ENCODE data around the gene CRB2.

Gene CRB2

GRCh38 chr9:123360161-123361085 lies 4.4 kb downstream of the CRB2 start:
- Histone ChIP-seq H3K36me3 (ENCODE audit: insufficient read depth, low read length) (no peaks in the 10 kb centered on the region), H3K9me3 (ENCODE audit: low read length) (no peaks in the 10 kb centered on the region), H3K9ac (ENCODE audit: low read length) (no peak overlapping the region), H3K4me3 (ENCODE audit: low read depth in 1 of 2, low read length in 2 of 2) (no peak overlapping the region), H3K27me3 (ENCODE audit: control insufficient read depth in 1 of 2, insufficient read depth in 2 of 2, low read length in 2 of 2) (no peaks in the 10 kb centered on the region), H3K4me1 (ENCODE audit: insufficient read depth, low read length) (peaks cover 8% of the 10 kb centered on the region), H3K27ac (ENCODE audit: low read depth, low read length) (no peak overlapping the region)

- H3K9ac ChIP-seq (ENCODE audit: low read length) = no peak overlapping the region
- H3K9me3 ChIP-seq (ENCODE audit: low read length) = no peaks in the 10 kb centered on the region
- no peaks in the 10 kb centered on the region for H3K36me3 ChIP-seq (ENCODE audit: insufficient read depth, low read length)
- peaks cover 8% of the 10 kb centered on the region for H3K4me1 ChIP-seq (ENCODE audit: insufficient read depth, low read length)
- H3K27me3 ChIP-seq (ENCODE audit: control insufficient read depth in 1 of 2, insufficient read depth in 2 of 2, low read length in 2 of 2) = no peaks in the 10 kb centered on the region
- H3K27ac ChIP-seq (ENCODE audit: low read depth, low read length) = no peak overlapping the region
- no peak overlapping the region for H3K4me3 ChIP-seq (ENCODE audit: low read depth in 1 of 2, low read length in 2 of 2)
Measured at GRCh38 chr9:123361086-123361730, 5.2 kb downstream of the CRB2 start.

GRCh38 chr9:123361731-123362510 lies 5.9 kb downstream of the CRB2 start:
- no peak overlapping the region for H3K9ac ChIP-seq (ENCODE audit: low read length)
- no peak overlapping the region for H3K27ac ChIP-seq (ENCODE audit: low read depth, low read length)
- H3K4me1 ChIP-seq (ENCODE audit: insufficient read depth, low read length) = peaks cover 8% of the 10 kb centered on the region
- no peaks in the 10 kb centered on the region for H3K27me3 ChIP-seq (ENCODE audit: control insufficient read depth in 1 of 2, insufficient read depth in 2 of 2, low read length in 2 of 2)
- no peaks in the 10 kb centered on the region for H3K9me3 ChIP-seq (ENCODE audit: low read length)
- H3K4me3 ChIP-seq (ENCODE audit: low read depth in 1 of 2, low read length in 2 of 2) = no peak overlapping the region
- H3K36me3 ChIP-seq (ENCODE audit: insufficient read depth, low read length) = no peaks in the 10 kb centered on the region

- H3K36me3 ChIP-seq (ENCODE audit: insufficient read depth, low read length) = no peaks in the 10 kb centered on the region
- H3K4me3 ChIP-seq (ENCODE audit: low read depth in 1 of 2, low read length in 2 of 2) = no peak overlapping the region
- H3K9me3 ChIP-seq (ENCODE audit: low read length) = no peaks in the 10 kb centered on the region
- peaks cover 8% of the 10 kb centered on the region for H3K4me1 ChIP-seq (ENCODE audit: insufficient read depth, low read length)
- H3K27ac ChIP-seq (ENCODE audit: low read depth, low read length) = no peak overlapping the region
- H3K27me3 ChIP-seq (ENCODE audit: control insufficient read depth in 1 of 2, insufficient read depth in 2 of 2, low read length in 2 of 2) = no peaks in the 10 kb centered on the region
- no peak overlapping the region for H3K9ac ChIP-seq (ENCODE audit: low read length)
Measured at GRCh38 chr9:123362856-123363255, 6.9 kb downstream of the CRB2 start.

GRCh38 chr9:123364241-123364824 lies 8.3 kb downstream of the CRB2 start:
- H3K4me3 ChIP-seq (ENCODE audit: low read depth in 1 of 2, low read length in 2 of 2) = no peak overlapping the region
- H3K4me1 ChIP-seq (ENCODE audit: insufficient read depth, low read length) = peaks cover 8% of the 10 kb centered on the region
- no peak overlapping the region for H3K27ac ChIP-seq (ENCODE audit: low read depth, low read length)
- peaks cover 0 to 15% of the 10 kb centered on the region in 2 donors for H3K27me3 ChIP-seq (ENCODE audit: control insufficient read depth in 1 of 2, insufficient read depth in 2 of 2, low read length in 2 of 2)
- no peak overlapping the region for H3K9ac ChIP-seq (ENCODE audit: low read length)
- H3K36me3 ChIP-seq (ENCODE audit: insufficient read depth, low read length) = no peaks in the 10 kb centered on the region
- H3K9me3 ChIP-seq (ENCODE audit: low read length) = no peaks in the 10 kb centered on the region

GRCh38 chr9:123365287-123365880 lies 9.4 kb downstream of the CRB2 start:
- Histone ChIP-seq H3K4me1 (ENCODE audit: insufficient read depth, low read length) (peaks cover 3% of the 10 kb centered on the region), H3K9ac (ENCODE audit: low read length) (no peak overlapping the region), H3K36me3 (ENCODE audit: insufficient read depth, low read length) (no peaks in the 10 kb centered on the region), H3K27me3 (ENCODE audit: control insufficient read depth in 1 of 2, insufficient read depth in 2 of 2, low read length in 2 of 2) (peaks cover 0 to 16% of the 10 kb centered on the region in 2 donors), H3K4me3 (ENCODE audit: low read depth in 1 of 2, low read length in 2 of 2) (no peak overlapping the region), H3K9me3 (ENCODE audit: low read length) (no peaks in the 10 kb centered on the region), H3K27ac (ENCODE audit: low read depth, low read length) (no peak overlapping the region)

- Histone ChIP-seq H3K4me1 (ENCODE audit: insufficient read depth, low read length) (no peaks in the 10 kb centered on the region), H3K4me3 (ENCODE audit: low read depth in 1 of 2, low read length in 2 of 2) (no peak overlapping the region), H3K27me3 (ENCODE audit: control insufficient read depth in 1 of 2, insufficient read depth in 2 of 2, low read length in 2 of 2) (peaks cover 0 to 16% of the 10 kb centered on the region in 2 donors), H3K9me3 (ENCODE audit: low read length) (no peaks in the 10 kb centered on the region), H3K36me3 (ENCODE audit: insufficient read depth, low read length) (no peaks in the 10 kb centered on the region), H3K9ac (ENCODE audit: low read length) (no peak overlapping the region), H3K27ac (ENCODE audit: low read depth, low read length) (no peak overlapping the region)
Measured at GRCh38 chr9:123365881-123366528, 10.0 kb downstream of the CRB2 start.

GRCh38 chr9:123368023-123368422 lies 12.0 kb downstream of the CRB2 start:
- Histone ChIP-seq H3K27me3 (ENCODE audit: control insufficient read depth in 1 of 2, insufficient read depth in 2 of 2, low read length in 2 of 2) (peaks cover 0 to 28% of the 10 kb centered on the region in 2 donors), H3K36me3 (ENCODE audit: insufficient read depth, low read length) (no peaks in the 10 kb centered on the region), H3K4me1 (ENCODE audit: insufficient read depth, low read length) (no peaks in the 10 kb centered on the region), H3K4me3 (ENCODE audit: low read depth in 1 of 2, low read length in 2 of 2) (no peak overlapping the region), H3K9ac (ENCODE audit: low read length) (no peak overlapping the region), H3K9me3 (ENCODE audit: low read length) (no peaks in the 10 kb centered on the region), H3K27ac (ENCODE audit: low read depth, low read length) (no peak overlapping the region)

- Histone ChIP-seq H3K36me3 (ENCODE audit: insufficient read depth, low read length) (no peaks in the 10 kb centered on the region), H3K4me3 (ENCODE audit: low read depth in 1 of 2, low read length in 2 of 2) (no peak overlapping the region), H3K4me1 (ENCODE audit: insufficient read depth, low read length) (no peaks in the 10 kb centered on the region), H3K9ac (ENCODE audit: low read length) (no peak overlapping the region), H3K27ac (ENCODE audit: low read depth, low read length) (no peak overlapping the region), H3K9me3 (ENCODE audit: low read length) (no peaks in the 10 kb centered on the region), H3K27me3 (ENCODE audit: control insufficient read depth in 1 of 2, insufficient read depth in 2 of 2, low read length in 2 of 2) (peaks cover 0 to 28% of the 10 kb centered on the region in 2 donors)
Measured at GRCh38 chr9:123368536-123369153, 12.6 kb downstream of the CRB2 start.

GRCh38 chr9:123369296-123369695 lies 13.3 kb downstream of the CRB2 start:
- Histone ChIP-seq H3K27ac (ENCODE audit: low read depth, low read length) (no peak overlapping the region), H3K9ac (ENCODE audit: low read length) (no peak overlapping the region), H3K4me3 (ENCODE audit: low read depth in 1 of 2, low read length in 2 of 2) (no peak overlapping the region), H3K4me1 (ENCODE audit: insufficient read depth, low read length) (peaks cover 5% of the 10 kb centered on the region), H3K36me3 (ENCODE audit: insufficient read depth, low read length) (no peaks in the 10 kb centered on the region), H3K9me3 (ENCODE audit: low read length) (no peaks in the 10 kb centered on the region), H3K27me3 (ENCODE audit: control insufficient read depth in 1 of 2, insufficient read depth in 2 of 2, low read length in 2 of 2) (peaks cover 0 to 28% of the 10 kb centered on the region in 2 donors)

Measured in muscle layer of colon (tissue), 2 donors.